SK-N-SH (cell line): ENCODE results near the gene RAC2.

Experiments
- EP300 ChIP-seq, 2 experiments: IDR thresholded peaks; 2 replicates each; pipeline versions ENCODE4 v1.4.0 to v1.6.1; 2012; ENCODE audit warnings: borderline replicate concordance in 1 of 2, low read depth in 1 of 2, low read length in 1 of 2
- EZH2phosphoT487 ChIP-seq: fragments of 200-600 bp; sonication (generic); IDR thresholded peaks from 2 replicates; pipeline ENCODE4 v1.6.1; 2017; ENCODE audit warnings: low read depth, mixed run types, mild to moderate bottlenecking, antibody characterized with exemption, moderate library complexity, borderline replicate concordance
- FOXJ3 ChIP-seq: sonication (generic); formaldehyde crosslinking; IDR thresholded peaks from 2 replicates; pipeline ENCODE4 v1.5.1; 2020; ENCODE audit warnings: mild to moderate bottlenecking, missing genetic modification reagents
- GABPA ChIP-seq: IDR thresholded peaks from 2 replicates; pipeline ENCODE4 v1.4.0; 2012; ENCODE audit warnings: low read depth, mild to moderate bottlenecking
- MEF2A ChIP-seq: IDR thresholded peaks from 2 replicates; pipeline ENCODE4 v1.4.0; 2012; ENCODE audit warnings: low read depth, borderline replicate concordance
- NRF1 ChIP-seq: IDR thresholded peaks from 2 replicates; pipeline ENCODE4 v1.6.1; 2012; ENCODE audit warnings: low read depth, mild to moderate bottlenecking, low read length
- POLR2AphosphoS5 ChIP-seq: IDR thresholded peaks from 2 replicates; pipeline ENCODE4 v1.6.1; 2012; ENCODE audit warnings: low read depth, low read length
- RFX5 ChIP-seq: IDR thresholded peaks from 2 replicates; pipeline ENCODE4 v1.6.1; 2012; ENCODE audit warnings: mild to moderate bottlenecking, improper control_type of control experiment, low read length
- TEAD4 ChIP-seq: IDR thresholded peaks from 2 replicates; pipeline ENCODE4 v1.4.0; 2012; ENCODE audit warnings: mild to moderate bottlenecking, borderline replicate concordance; ENCODE audit not compliant: insufficient read depth
- YY1 ChIP-seq: IDR thresholded peaks from 2 replicates; pipeline ENCODE4 v1.4.0; 2012; ENCODE audit warnings: low read depth, mild to moderate bottlenecking
- TF ChIP-seq, protein P1 (sequence below): fragments of 200-600 bp; sonication (generic); IDR thresholded peaks from 2 replicates; pipeline ENCODE4 v1.6.1; 2017; ENCODE audit warnings: antibody characterized with exemption, mild to moderate bottlenecking, moderate library complexity
- TF ChIP-seq, protein P2 (sequence below): fragments of 150-350 bp; IDR thresholded peaks from 2 replicates; pipeline ENCODE4 v1.6.1; 2016; ENCODE audit warnings: mild to moderate bottlenecking, low read depth, low read length
- TF ChIP-seq, protein P3 (sequence below): IDR thresholded peaks from 2 replicates; pipeline ENCODE4 v1.4.0; 2012; ENCODE audit warnings: low read depth

DNA sequence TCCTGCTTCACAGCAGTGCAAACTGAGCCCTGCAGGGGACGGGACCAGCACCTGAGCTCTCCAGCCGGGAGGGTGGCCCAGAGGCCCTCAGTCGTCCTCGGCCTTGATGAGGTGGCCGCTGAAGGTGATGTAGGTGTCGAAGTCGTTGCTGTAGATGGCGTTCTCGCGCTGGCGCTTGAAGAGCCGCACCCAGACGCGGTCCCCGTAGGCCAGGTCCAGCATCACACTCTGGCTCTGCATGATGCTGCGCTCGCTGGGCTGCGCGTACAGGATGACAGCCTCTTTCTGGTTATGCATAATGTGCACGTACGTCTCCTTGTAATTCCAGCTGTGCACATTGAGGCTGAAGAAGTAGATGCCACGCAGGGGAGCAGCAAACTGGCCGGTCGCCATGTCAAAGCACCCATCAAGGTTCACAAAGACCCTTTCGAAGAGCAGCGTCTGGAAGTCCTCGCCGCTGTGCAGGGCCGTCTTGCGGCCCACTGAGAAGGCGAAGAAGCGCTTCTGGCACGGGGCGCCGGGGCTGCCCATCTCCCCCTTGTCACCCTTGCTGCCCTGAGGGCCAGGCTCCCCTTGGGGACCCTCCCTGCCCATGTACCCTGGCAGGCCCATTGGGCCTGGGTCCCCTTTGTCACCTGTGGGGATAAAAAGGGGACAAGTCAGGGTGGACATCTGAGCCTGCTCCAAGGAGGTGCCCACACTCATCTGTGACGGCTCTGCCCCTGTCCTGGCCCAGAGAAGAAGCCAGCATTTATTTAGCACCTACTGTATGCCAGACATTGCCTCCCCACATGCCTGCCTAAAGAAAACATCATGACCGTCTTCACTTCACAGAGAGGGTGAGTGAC, 61.7 kb downstream of the RAC2 start:
- TF ChIP-seq, protein P1, sequence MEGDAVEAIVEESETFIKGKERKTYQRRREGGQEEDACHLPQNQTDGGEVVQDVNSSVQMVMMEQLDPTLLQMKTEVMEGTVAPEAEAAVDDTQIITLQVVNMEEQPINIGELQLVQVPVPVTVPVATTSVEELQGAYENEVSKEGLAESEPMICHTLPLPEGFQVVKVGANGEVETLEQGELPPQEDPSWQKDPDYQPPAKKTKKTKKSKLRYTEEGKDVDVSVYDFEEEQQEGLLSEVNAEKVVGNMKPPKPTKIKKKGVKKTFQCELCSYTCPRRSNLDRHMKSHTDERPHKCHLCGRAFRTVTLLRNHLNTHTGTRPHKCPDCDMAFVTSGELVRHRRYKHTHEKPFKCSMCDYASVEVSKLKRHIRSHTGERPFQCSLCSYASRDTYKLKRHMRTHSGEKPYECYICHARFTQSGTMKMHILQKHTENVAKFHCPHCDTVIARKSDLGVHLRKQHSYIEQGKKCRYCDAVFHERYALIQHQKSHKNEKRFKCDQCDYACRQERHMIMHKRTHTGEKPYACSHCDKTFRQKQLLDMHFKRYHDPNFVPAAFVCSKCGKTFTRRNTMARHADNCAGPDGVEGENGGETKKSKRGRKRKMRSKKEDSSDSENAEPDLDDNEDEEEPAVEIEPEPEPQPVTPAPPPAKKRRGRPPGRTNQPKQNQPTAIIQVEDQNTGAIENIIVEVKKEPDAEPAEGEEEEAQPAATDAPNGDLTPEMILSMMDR, result no peak
- TF ChIP-seq RFX5 (no peak), GABPA (no peak), MEF2A (no peak), TEAD4 (no peak), FOXJ3 (no peak), POLR2AphosphoS5 (no peak), EP300 (IDR thresholded peaks at IDR 0.05; ENCODE audit: borderline replicate concordance in 1 of 2, low read depth in 1 of 2, low read length in 1 of 2) (no peak), EZH2phosphoT487 (no peak), YY1 (no peak), NRF1 (no peak)
- TF ChIP-seq, protein P2, sequence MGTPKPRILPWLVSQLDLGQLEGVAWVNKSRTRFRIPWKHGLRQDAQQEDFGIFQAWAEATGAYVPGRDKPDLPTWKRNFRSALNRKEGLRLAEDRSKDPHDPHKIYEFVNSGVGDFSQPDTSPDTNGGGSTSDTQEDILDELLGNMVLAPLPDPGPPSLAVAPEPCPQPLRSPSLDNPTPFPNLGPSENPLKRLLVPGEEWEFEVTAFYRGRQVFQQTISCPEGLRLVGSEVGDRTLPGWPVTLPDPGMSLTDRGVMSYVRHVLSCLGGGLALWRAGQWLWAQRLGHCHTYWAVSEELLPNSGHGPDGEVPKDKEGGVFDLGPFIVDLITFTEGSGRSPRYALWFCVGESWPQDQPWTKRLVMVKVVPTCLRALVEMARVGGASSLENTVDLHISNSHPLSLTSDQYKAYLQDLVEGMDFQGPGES, result no peak
- TF ChIP-seq, protein P3, sequence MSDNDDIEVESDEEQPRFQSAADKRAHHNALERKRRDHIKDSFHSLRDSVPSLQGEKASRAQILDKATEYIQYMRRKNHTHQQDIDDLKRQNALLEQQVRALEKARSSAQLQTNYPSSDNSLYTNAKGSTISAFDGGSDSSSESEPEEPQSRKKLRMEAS, result no peak
